Fibroblast of villous mesenchyme (primary cell): ENCODE data around the gene FSTL4. TPM values are rescaled to one million over a fixed set of nuclear protein-coding genes. Genes with fewer than 3 reads are reported as not detected.

Source experiments
- DNase-seq: peaks from one replicate; pipeline ENCODE4 v3.0.0-alpha.2; 2010; ENCODE audit warnings: low read depth
- H3K4me3 ChIP-seq: 2 replicates; pipeline ENCODE4 v1.5.1; 2011; ENCODE audit warnings: low read depth, mild to moderate bottlenecking, low read length
- total RNA-seq: library from RNA; depleted of rRNA; stranded (reverse); fragments of >200 nt; gene quantifications from 2 replicates; pipeline ENCODE4 v1.2.3, GENCODE V29; 2012
- TF ChIP-seq, protein P1 (sequence below): IDR thresholded peaks from 2 replicates; pipeline ENCODE4 v1.5.1; 2012; ENCODE audit warnings: low read depth, mild to moderate bottlenecking, low read length; ENCODE audit not compliant: insufficient read depth

Gene FSTL4
- total RNA-seq, 1 donor, result not detected

DNA sequence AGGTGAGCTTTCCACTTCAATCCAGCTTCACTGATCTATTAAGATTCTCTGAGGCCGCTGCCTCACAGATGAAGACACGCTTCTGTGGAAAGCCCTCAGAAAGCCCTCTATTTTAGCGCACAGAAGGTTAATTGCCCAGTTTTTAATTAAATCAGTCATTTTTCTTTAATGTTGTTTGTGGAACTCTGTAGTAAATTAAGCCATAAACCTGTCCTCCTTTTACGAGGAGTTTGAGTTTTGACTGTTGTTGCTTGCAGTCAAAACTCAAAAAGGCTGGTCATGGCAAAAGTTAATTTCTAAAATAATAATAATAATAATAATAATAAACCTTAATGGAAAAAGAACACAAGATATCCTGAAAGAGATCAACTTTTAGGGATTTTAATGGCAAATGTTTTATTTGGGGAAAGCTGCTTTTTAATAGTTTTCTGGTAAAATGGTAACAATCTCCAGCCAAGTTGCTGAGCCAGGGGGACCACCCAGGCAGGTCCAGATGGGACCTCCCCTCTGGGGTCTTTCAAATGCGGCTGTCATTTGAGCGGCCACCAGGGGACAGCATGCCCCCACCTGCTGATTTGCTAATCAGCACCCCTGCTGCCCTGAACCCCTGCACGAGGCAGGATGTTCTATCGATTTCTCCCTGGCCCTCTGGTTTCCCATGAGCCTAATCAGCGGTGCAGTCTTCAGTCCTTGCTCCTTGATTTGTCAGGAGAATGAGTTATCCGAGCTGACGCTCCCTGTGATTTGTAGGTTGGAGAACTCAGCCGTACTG, 247.2 kb downstream of the FSTL4 start:
- DNase-seq, result peak; percentile 8
- TF ChIP-seq, protein P1, sequence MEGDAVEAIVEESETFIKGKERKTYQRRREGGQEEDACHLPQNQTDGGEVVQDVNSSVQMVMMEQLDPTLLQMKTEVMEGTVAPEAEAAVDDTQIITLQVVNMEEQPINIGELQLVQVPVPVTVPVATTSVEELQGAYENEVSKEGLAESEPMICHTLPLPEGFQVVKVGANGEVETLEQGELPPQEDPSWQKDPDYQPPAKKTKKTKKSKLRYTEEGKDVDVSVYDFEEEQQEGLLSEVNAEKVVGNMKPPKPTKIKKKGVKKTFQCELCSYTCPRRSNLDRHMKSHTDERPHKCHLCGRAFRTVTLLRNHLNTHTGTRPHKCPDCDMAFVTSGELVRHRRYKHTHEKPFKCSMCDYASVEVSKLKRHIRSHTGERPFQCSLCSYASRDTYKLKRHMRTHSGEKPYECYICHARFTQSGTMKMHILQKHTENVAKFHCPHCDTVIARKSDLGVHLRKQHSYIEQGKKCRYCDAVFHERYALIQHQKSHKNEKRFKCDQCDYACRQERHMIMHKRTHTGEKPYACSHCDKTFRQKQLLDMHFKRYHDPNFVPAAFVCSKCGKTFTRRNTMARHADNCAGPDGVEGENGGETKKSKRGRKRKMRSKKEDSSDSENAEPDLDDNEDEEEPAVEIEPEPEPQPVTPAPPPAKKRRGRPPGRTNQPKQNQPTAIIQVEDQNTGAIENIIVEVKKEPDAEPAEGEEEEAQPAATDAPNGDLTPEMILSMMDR, result peak; percentile 34
- no peak overlapping the region for H3K4me3 ChIP-seq

DNA sequence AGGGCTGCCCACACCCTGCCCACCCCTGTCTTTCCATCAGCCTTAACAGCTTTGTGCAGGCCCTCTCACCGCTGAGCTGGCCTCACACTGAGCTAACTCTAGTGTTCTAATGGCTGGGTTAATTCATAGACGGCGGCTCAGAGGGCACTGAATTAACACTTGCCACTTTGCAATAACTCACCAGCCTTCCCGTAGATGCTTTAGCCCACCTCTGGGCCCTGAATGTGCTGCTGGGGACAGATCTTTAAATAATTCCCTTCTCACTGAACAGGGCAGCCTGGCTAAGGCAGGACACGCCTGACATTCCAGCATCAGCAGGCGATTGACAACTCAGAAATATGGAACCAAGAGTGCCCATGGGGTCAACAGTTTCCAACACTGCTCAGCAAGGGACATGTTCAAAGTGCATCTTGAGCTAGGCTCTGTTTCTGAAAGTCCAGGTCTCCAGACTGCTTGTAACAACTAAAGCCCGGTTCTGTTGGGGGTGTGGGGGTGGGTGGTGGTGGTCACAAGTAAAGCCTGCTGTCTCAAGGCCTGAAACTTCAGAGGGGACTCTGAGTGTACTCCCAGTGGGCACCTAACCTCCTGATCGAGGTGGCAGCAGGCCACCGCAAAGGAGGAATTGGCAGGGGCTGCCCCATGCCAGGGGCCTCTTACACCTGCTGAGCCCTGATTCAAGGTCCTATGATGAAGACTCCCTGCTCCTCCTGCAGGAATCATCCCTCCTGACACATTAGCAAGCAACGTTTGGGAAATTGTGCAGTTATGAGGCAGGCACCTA, 248.3 kb downstream of the FSTL4 start:
- no peak overlapping the region for H3K4me3 ChIP-seq
- DNase-seq, result no peak
- TF ChIP-seq, protein P1, result no peak

DNA sequence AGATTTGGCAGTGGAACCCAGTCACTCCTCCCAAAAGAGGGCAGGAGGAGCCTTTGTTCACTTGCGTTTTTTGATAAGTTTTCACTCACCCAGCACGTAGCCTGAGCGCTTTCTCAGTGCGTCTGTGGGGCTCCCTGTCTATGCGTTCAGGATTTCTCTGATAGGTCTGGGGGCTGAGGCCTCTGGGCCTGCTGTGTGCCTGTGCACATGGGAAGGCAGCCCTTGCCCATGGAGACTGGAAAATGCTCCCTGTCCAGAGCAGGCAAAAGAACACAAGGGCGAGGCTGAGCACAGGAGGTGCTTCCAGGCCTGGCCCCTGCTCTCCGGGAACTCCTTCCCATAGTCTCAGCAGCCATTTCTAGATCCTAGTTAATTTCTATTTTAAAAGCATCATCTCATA, 249.9 kb downstream of the FSTL4 start:
- TF ChIP-seq, protein P1, result no peak
- no peak for DNase-seq

DNA sequence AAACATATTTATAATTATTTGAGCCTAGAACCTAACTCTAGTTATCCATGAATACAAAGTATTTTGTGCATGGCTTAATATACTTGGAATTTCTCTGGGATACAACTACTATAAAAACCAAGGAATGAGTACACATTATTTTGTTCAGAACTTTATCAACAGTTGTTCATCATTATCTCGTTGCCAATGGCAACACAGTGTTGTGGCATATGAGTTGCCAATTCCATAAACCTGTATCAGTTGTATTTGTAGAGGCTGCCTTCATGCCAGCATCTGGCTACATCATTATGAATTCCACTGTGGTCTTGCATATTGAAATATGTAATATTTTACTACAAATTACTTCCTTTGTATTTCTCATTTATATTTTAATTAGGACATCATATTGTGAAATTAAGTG, 250.4 kb downstream of the FSTL4 start:
- no peak overlapping the region for H3K4me3 ChIP-seq
- TF ChIP-seq, protein P1, result no peak
- DNase-seq, result no peak

More for the DNA sequence above, 249.9 kb downstream of the FSTL4 start:
- H3K4me3 ChIP-seq, result no peak overlapping the region

DNA sequence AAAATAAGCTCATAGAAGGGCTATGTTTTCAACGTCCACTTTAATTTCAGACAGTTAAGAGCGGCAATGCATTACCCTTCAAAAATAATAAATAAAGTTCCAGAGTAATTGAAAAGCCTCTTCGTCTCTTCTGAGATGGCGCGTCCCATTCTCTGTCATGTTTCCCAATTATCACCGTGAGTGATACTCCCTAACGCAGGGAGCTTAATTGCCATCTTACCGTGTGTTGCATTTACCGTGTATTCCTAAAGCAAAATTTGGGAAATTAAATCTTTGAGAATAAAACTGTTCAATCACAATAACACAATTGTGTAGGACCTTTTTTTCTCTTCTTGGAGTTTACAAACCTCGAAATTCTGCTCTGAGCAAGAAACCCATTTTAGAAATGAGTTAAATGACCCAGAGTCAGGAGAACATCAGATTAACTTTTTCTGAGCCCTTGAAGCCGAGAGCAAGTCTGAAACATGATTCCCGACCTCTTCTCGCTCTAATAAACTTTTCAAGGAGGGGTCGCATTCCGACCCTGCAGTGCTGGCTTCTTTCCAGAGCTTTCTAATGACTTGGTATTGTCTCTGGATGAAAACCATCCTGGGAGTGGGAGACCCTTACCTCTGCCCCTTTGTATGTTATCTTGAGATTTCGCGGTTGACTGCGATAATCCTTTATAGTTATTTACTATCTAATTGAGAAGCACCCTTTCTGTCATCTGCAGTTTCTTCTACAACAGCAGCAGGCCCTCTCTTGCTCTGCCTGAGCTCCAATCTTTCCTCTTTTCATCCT, 251.5 kb downstream of the FSTL4 start:
- DNase-seq, result no peak
- TF ChIP-seq, protein P1, result no peak
- no peak overlapping the region for H3K4me3 ChIP-seq

DNA sequence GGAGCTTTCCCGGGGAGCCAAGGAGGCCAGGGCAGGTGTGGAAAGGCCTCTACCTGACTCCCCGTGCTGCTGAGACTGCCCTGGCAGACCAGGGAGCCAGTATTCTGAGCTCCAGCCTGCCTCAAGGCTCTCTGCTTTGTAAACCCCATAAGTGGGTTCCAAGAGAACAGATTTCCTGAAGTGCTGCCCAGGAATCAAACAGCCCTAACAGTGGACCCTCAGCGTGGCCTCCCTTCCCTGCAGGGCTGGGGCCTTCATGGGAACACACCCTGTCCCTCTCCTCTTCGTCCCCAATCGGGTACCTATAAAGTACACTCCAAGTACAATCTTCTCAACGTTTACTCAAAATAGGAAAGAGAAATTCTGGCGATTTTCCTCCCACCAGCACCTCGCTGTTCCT, 252.5 kb downstream of the FSTL4 start:
- H3K4me3 ChIP-seq, result no peak overlapping the region
- TF ChIP-seq, protein P1, result no peak
- no peak for DNase-seq
